ENCODE measurements around the gene MAP2K1. TPM values are rescaled to one million over a fixed set of nuclear protein-coding genes. Genes with fewer than 3 reads are reported as not detected.

The MAP2K1 gene
- total and polyA plus RNA-seq, 9 of the 15 experiments (the other 6 are each of a cell fraction or from before 2014, with no cell fraction given), result 7.5 to 58.3 (median 30.0) TPM

DNA sequence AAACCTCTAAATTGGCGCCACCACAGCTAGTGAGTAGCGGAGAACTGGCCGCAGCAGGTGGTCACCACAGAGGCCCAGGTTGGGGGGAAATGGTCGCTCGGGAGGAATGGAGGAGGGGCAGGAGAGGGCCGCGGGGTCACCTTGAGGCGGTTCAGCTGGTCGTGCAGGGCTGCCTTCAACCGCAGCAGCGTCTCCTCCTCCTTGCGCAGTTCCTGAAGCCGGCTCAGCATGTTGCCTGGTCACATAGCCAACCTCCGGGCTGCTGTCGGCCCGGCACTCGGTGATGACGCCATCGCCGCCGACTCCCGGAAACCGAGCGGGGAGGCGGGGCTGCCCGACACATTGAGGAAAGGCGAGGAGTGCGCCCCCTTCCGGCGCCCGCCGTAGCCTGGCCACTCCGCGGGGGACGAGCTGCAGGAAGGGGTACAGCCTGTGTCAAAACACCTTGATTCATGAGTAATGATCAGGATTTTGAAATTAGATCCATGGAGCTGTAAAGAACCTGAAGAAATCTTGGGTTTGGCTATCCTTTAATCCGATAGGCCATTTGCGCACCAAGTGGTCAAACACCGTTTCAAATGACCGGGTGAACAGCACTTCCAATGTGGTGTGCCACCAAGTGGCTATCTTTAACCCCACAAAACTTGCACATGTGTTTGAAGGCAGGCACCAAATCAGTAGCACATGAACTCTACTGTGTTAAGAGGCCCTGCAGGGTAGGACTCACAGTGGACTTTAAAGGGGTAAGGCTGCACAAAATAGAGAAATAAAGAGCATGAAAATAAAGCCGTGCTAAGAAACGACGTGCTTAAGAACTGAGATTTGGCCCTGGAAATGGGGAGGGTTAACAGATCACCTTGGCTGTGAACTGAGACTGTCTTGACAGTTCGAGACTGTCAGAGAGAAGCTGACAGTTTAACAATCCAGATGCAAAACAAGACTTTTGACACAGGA is 111.1 kb downstream of the MAP2K1 start, which contains the start of gene SNAPC5 (continued):
- TF ChIP-seq, protein P1, sequence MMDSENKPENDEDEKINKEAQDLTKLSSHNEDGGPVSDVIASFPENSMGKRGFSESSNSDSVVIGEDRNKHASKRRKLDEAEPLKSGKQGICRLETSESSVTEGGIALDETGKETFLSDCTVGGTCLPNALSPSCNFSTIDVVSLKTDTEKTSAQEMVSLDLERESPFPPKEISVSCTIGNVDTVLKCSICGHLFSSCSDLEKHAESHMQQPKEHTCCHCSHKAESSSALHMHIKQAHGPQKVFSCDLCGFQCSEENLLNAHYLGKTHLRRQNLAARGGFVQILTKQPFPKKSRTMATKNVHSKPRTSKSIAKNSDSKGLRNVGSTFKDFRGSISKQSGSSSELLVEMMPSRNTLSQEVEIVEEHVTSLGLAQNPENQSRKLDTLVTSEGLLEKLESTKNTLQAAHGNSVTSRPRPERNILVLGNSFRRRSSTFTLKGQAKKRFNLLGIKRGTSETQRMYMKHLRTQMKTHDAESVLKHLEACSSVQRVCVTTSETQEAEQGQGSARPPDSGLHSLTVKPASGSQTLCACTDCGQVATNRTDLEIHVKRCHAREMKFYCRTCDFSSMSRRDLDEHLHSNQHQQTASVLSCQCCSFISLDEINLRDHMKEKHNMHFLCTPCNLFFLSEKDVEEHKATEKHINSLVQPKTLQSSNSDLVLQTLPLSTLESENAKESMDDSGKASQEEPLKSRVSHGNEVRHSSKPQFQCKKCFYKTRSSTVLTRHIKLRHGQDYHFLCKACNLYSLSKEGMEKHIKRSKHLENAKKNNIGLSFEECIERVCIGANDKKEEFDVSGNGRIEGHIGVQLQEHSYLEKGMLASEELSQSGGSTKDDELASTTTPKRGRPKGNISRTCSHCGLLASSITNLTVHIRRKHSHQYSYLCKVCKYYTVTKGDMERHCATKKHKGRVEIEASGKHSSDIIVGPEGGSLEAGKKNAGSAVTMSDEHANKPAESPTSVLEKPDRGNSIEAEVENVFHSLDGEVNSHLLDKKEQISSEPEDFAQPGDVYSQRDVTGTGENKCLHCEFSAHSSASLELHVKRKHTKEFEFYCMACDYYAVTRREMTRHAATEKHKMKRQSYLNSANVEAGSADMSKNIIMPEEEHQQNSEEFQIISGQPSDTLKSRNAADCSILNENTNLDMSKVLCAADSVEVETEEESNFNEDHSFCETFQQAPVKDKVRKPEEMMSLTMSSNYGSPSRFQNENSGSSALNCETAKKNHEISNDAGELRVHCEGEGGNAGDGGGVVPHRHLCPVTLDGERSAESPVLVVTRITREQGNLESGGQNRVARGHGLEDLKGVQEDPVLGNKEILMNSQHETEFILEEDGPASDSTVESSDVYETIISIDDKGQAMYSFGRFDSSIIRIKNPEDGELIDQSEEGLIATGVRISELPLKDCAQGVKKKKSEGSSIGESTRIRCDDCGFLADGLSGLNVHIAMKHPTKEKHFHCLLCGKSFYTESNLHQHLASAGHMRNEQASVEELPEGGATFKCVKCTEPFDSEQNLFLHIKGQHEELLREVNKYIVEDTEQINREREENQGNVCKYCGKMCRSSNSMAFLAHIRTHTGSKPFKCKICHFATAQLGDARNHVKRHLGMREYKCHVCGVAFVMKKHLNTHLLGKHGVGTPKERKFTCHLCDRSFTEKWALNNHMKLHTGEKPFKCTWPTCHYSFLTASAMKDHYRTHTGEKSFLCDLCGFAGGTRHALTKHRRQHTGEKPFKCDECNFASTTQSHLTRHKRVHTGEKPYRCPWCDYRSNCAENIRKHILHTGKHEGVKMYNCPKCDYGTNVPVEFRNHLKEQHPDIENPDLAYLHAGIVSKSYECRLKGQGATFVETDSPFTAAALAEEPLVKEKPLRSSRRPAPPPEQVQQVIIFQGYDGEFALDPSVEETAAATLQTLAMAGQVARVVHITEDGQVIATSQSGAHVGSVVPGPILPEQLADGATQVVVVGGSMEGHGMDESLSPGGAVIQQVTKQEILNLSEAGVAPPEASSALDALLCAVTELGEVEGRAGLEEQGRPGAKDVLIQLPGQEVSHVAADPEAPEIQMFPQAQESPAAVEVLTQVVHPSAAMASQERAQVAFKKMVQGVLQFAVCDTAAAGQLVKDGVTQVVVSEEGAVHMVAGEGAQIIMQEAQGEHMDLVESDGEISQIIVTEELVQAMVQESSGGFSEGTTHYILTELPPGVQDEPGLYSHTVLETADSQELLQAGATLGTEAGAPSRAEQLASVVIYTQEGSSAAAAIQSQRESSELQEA (IDR thresholded peaks at IDR 0.05; ENCODE audit: low read depth), result no peak
- peak; percentile 24; the same call in 1 of the 2 replicates for TF ChIP-seq GABPB2 (CRISPR knock-in tag; conservative IDR thresholded peaks at IDR 0.05)
- no peak for TF ChIP-seq HNRNPUL1 (IDR thresholded peaks at IDR 0.05; ENCODE audit: low read length)
- TF ChIP-seq, protein P2, sequence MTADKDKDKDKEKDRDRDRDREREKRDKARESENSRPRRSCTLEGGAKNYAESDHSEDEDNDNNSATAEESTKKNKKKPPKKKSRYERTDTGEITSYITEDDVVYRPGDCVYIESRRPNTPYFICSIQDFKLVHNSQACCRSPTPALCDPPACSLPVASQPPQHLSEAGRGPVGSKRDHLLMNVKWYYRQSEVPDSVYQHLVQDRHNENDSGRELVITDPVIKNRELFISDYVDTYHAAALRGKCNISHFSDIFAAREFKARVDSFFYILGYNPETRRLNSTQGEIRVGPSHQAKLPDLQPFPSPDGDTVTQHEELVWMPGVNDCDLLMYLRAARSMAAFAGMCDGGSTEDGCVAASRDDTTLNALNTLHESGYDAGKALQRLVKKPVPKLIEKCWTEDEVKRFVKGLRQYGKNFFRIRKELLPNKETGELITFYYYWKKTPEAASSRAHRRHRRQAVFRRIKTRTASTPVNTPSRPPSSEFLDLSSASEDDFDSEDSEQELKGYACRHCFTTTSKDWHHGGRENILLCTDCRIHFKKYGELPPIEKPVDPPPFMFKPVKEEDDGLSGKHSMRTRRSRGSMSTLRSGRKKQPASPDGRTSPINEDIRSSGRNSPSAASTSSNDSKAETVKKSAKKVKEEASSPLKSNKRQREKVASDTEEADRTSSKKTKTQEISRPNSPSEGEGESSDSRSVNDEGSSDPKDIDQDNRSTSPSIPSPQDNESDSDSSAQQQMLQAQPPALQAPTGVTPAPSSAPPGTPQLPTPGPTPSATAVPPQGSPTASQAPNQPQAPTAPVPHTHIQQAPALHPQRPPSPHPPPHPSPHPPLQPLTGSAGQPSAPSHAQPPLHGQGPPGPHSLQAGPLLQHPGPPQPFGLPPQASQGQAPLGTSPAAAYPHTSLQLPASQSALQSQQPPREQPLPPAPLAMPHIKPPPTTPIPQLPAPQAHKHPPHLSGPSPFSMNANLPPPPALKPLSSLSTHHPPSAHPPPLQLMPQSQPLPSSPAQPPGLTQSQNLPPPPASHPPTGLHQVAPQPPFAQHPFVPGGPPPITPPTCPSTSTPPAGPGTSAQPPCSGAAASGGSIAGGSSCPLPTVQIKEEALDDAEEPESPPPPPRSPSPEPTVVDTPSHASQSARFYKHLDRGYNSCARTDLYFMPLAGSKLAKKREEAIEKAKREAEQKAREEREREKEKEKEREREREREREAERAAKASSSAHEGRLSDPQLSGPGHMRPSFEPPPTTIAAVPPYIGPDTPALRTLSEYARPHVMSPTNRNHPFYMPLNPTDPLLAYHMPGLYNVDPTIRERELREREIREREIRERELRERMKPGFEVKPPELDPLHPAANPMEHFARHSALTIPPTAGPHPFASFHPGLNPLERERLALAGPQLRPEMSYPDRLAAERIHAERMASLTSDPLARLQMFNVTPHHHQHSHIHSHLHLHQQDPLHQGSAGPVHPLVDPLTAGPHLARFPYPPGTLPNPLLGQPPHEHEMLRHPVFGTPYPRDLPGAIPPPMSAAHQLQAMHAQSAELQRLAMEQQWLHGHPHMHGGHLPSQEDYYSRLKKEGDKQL (CRISPR knock-in tag; IDR thresholded peaks at IDR 0.05; ENCODE audit: borderline replicate concordance), result no peak
- no peak for TF ChIP-seq ZC3H8 (IDR thresholded peaks at IDR 0.05)
- TF ChIP-seq ATF1 (CRISPR knock-in tag; IDR thresholded peaks at IDR 0.05), result peak; percentile 88
- peak; percentile 99 for TF ChIP-seq ATF1 (tag; IDR thresholded peaks at IDR 0.05)
- TF ChIP-seq E2F4 (CRISPR knock-in tag; IDR thresholded peaks at IDR 0.05; ENCODE audit: low read depth), result no peak
- TF ChIP-seq ZNF212 (CRISPR knock-in tag; IDR thresholded peaks at IDR 0.05), result no peak
- no peak for TF ChIP-seq SREBF1 (IDR thresholded peaks at IDR 0.05; ENCODE audit: borderline replicate concordance, low read depth, low read length)
